Activated CD4-positive, alpha-beta T cell treated with anti-CD3 and anti-CD28 coated beads, Interleukin-2, amount 10 ng/mL, durations not matched to agents 24 days and 14 days (primary cell): ENCODE results near the gene ABI3BP. TPM values are rescaled to one million over a fixed set of nuclear protein-coding genes. Genes with fewer than 3 reads are reported as not detected.

Experiments
- DNase-seq: peaks from one replicate; pipeline ENCODE4 v3.0.0; 2022
- H3K27ac Mint-ChIP-seq: one replicate; pipeline ENCODE4 v1.8.0; 2022; ENCODE audit warnings: mild to moderate bottlenecking, mixed read lengths
- H3K27me3 Mint-ChIP-seq: one replicate; pipeline ENCODE4 v1.8.0; 2022; ENCODE audit warnings: mixed read lengths
- H3K36me3 Mint-ChIP-seq: one replicate; pipeline ENCODE4 v1.8.0; 2022; ENCODE audit warnings: low read depth, mild to moderate bottlenecking, mixed read lengths
- H3K4me1 Mint-ChIP-seq: one replicate; pipeline ENCODE4 v1.8.0; 2021; ENCODE audit warnings: mixed read lengths
- H3K4me3 Mint-ChIP-seq: one replicate; pipeline ENCODE4 v1.8.0; 2022; ENCODE audit warnings: mild to moderate bottlenecking, moderate library complexity, mixed read lengths
- H3K9me3 Mint-ChIP-seq: one replicate; pipeline ENCODE4 v1.8.0; 2021; ENCODE audit warnings: mixed read lengths
- intact Hi-C: fragments of 100-400 bp; cut with micrococcal nuclease; formaldehyde crosslinking; loops from one replicate; pipeline ENCODE4 v1.15.1; 2023
- total RNA-seq: library from RNA; stranded (reverse); gene quantifications from 2 replicates; pipeline ENCODE4 v1.2.3, GENCODE V29; 2022

ABI3BP gene
- total RNA-seq, 1 donor from 2014 or later: not detected

DNA sequence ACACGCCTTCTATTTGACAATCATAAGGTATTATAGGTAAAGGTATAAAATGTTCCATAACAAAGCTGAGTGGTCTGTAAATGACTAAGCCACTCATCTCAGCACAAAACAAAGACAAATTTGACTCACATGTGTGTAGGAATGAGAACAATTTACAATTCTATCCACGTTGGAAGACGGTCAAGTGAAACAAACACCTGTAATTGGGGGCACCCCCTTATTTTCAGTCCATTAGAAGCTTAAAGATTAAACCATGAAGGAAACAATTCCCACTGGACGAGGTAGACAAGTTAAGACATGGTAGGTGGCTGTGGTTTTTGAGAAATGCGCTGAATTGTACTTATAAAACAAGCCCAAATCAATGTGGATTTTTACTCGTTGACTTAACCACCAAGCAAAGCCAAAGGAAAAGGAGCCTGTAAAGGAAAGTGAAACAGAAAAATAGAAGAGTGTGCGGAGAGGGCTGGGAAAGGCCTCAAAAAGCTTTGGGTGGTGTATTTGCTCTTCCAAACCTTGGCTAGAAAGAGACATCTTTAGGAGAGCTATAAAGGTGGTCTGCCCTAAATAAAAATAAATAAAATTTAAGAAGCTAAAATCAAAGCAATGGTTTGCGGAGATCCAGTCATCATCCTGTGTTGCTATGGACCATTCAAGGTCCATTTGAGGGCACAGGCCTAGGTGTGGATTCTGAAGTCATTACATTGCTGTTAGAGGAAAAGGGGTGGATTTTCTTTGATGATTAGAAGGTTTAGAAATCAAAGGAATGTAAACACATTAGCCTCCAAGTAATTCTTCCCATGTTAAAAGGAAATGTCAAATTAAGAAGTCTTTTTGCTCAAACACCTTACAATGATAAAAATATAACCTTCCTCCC lies 148.9 kb downstream of the ABI3BP start:
- intact Hi-C loops: no loop called here
- Mint-ChIP-seq H3K27me3 (peaks cover 12% of the 10 kb centered on the region), H3K9me3 (no peaks in the 10 kb centered on the region), H3K4me1 (no peaks in the 10 kb centered on the region), H3K27ac (no peak overlapping the region), H3K36me3 (no peaks in the 10 kb centered on the region), H3K4me3 (no peak overlapping the region)
- DNase-seq: no peak

DNA sequence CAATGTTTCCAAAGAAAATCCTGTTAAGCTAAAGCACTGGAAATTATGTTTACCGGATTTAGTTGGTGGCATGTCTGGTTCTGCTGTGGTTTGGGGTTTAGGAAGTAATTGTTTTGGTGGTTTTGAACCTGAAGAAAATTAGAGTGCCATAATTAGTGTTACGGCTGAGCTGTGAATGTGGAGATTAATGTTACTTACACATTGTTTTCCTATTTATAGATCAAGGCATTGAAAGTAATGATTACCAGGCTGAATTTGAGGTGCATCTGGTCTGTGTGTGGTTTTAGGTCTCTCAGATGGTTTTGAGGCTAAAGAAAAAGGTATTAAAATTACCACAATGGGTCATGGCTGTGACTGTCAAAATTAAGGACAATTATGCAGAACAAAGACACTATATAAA lies 155.1 kb downstream of the ABI3BP start:
- Mint-ChIP-seq H3K4me1 (peaks cover 3% of the 10 kb centered on the region), H3K27ac (no peak overlapping the region), H3K36me3 (no peaks in the 10 kb centered on the region), H3K9me3 (no peaks in the 10 kb centered on the region), H3K27me3 (peaks cover 18% of the 10 kb centered on the region), H3K4me3 (no peak overlapping the region)
- DNase-seq: no peak
- intact Hi-C loops: no loop called here

DNA sequence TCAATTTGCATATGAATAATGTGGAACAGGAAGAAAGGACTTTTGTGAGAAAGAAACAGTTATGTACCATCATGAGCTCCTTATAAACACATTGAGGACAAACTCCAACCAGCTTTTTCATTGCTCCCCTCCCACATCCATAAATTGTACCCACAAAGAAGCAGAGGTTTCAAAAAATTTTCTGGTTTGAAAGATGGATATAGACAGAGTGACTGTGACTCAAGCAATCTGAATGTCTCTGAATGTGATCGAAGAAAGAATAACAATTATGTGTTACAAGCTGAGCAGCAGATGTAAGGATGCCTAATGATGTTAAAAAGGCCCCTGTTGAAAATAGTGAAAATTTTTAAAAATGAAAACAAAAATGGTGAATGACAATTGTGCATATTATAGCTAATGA lies 156.6 kb downstream of the ABI3BP start:
- intact Hi-C loops: no loop called here
- Mint-ChIP-seq H3K36me3 (no peaks in the 10 kb centered on the region), H3K4me1 (peaks cover 3% of the 10 kb centered on the region), H3K27me3 (peaks cover 18% of the 10 kb centered on the region), H3K4me3 (no peak overlapping the region), H3K27ac (no peak overlapping the region), H3K9me3 (no peaks in the 10 kb centered on the region)
- no peak for DNase-seq

DNA sequence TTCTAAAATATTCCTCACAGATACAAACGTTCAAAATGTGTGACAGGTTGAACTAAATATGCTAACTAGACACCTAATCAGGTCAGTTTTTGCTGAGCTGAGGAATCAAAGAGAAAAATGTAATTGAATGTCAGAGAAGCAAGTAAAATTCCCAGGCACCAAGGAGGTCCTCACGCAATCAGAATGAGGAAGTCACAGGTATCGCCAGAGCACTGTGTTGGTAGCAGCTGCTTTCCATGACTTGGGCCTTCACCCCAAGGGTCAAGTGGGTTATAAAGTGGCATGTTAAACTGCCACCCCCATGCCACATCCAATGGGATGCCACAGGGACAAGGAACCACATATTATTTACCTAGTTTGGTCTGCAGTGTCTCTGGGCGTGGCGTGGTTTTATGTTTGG lies 158.9 kb downstream of the ABI3BP start:
- intact Hi-C loops: no loop called here
- H3K36me3 Mint-ChIP-seq: no peaks in the 10 kb centered on the region
- H3K4me1 Mint-ChIP-seq: peaks cover 3% of the 10 kb centered on the region
- DNase-seq: no peak
- peaks cover 15% of the 10 kb centered on the region for H3K27me3 Mint-ChIP-seq
- H3K9me3 Mint-ChIP-seq: no peaks in the 10 kb centered on the region
- no peak overlapping the region for H3K4me3 Mint-ChIP-seq
- no peak overlapping the region for H3K27ac Mint-ChIP-seq

DNA sequence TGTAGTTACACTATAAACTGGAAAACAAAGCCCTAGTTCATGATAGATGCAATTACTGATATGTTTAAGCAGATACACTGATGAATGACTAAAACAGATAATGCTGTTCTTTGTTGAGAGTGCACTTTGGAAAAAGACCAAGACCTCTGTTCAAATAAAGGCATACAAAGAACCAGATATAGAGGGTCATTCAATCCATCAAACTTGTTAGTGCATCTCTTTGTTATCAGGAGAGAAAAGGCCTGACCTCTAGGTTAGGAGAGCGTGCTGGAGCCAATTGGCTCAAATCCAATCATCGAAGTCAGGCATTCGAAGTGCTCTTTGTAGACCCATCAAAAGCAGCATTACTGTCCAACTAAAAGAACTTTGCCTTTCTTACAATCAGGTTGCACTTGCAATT lies 159.7 kb downstream of the ABI3BP start:
- no peak overlapping the region for H3K4me3 Mint-ChIP-seq
- H3K27ac Mint-ChIP-seq: no peak overlapping the region
- intact Hi-C loops: no loop called here
- DNase-seq: no peak
- H3K36me3 Mint-ChIP-seq: no peaks in the 10 kb centered on the region
- peaks cover 3% of the 10 kb centered on the region for H3K4me1 Mint-ChIP-seq
- no peaks in the 10 kb centered on the region for H3K9me3 Mint-ChIP-seq
- peaks cover 13% of the 10 kb centered on the region for H3K27me3 Mint-ChIP-seq

DNA sequence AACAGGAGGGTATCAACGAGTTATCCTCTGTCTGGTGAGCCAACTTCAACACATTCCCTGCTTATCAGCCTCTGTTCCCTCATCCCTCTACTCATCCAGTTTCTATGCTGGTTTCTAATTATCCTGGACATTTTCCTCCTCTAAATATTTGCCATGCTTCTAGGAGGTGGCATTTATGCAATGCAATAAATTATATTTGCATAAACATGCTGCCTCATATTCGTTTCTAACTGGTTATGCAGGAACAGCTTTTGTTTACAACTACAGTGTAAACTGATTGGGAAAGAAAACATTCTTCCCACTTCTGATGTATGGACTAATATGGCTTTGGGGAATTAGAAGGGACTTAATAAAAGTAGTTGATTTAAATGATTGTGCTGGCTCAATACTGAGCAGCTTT lies 161.6 kb downstream of the ABI3BP start:
- no peak overlapping the region for H3K4me3 Mint-ChIP-seq
- DNase-seq: no peak
- no peaks in the 10 kb centered on the region for H3K9me3 Mint-ChIP-seq
- H3K4me1 Mint-ChIP-seq: no peaks in the 10 kb centered on the region
- no peaks in the 10 kb centered on the region for H3K36me3 Mint-ChIP-seq
- H3K27me3 Mint-ChIP-seq: peaks cover 9% of the 10 kb centered on the region
- H3K27ac Mint-ChIP-seq: no peak overlapping the region
- intact Hi-C loops: no loop called here

GRCh38 chr3:100830931-100831330 lies 162.3 kb downstream of the ABI3BP start:
- no peaks in the 10 kb centered on the region for H3K36me3 Mint-ChIP-seq
- no peaks in the 10 kb centered on the region for H3K9me3 Mint-ChIP-seq
- peaks cover 11% of the 10 kb centered on the region for H3K27me3 Mint-ChIP-seq
- intact Hi-C loops: no loop called here
- no peak for DNase-seq
- H3K4me1 Mint-ChIP-seq: no peaks in the 10 kb centered on the region
- H3K27ac Mint-ChIP-seq: no peak overlapping the region
- no peak overlapping the region for H3K4me3 Mint-ChIP-seq

- intact Hi-C loops: no loop called here
Measured at GRCh38 chr3:100825574-100825973, 167.6 kb downstream of the ABI3BP start.

DNA sequence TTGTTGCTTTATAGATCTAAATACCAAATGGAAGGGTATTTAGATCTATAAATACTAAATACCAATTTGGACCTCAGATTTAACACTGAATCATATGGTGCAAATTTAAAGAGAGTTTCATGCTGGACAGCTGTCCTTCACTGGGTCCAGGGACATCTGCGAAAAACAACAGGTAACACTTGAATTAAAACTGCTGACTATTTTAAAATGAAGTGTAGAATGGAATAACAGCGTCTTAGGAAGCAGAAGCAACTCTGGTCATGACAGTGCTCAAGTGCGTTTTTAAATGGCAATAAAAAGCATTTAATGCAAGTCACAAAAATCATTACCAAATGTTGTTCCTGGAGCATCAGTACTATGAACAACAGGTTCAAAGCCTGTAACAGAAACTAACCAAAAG lies 177.6 kb downstream of the ABI3BP start:
- Mint-ChIP-seq H3K4me1 (no peaks in the 10 kb centered on the region), H3K4me3 (no peak overlapping the region), H3K27ac (no peak overlapping the region), H3K9me3 (no peaks in the 10 kb centered on the region), H3K27me3 (peaks cover 26% of the 10 kb centered on the region), H3K36me3 (no peaks in the 10 kb centered on the region)
- DNase-seq: no peak
- intact Hi-C loops: no loop called here

More at GRCh38 chr3:100825574-100825973, 167.6 kb downstream of the ABI3BP start:
- Mint-ChIP-seq H3K4me1 (no peaks in the 10 kb centered on the region), H3K36me3 (no peaks in the 10 kb centered on the region), H3K9me3 (no peaks in the 10 kb centered on the region), H3K4me3 (no peak overlapping the region), H3K27me3 (peaks cover 7% of the 10 kb centered on the region), H3K27ac (no peak overlapping the region)
- DNase-seq: no peak

GRCh38 chr3:100813828-100814227 lies 179.4 kb downstream of the ABI3BP start:
- no peak overlapping the region for H3K4me3 Mint-ChIP-seq
- intact Hi-C loops: no loop called here
- H3K27ac Mint-ChIP-seq: no peak overlapping the region
- no peaks in the 10 kb centered on the region for H3K4me1 Mint-ChIP-seq
- no peaks in the 10 kb centered on the region for H3K9me3 Mint-ChIP-seq
- H3K36me3 Mint-ChIP-seq: no peaks in the 10 kb centered on the region
- peaks cover 33% of the 10 kb centered on the region for H3K27me3 Mint-ChIP-seq
- no peak for DNase-seq

- no peak for DNase-seq
- Mint-ChIP-seq H3K9me3 (no peaks in the 10 kb centered on the region), H3K4me3 (no peak overlapping the region), H3K27me3 (peaks cover 30% of the 10 kb centered on the region), H3K36me3 (no peaks in the 10 kb centered on the region), H3K27ac (no peak overlapping the region), H3K4me1 (no peaks in the 10 kb centered on the region)
- intact Hi-C loops: no loop called here
Measured at GRCh38 chr3:100811779-100812507, 181.3 kb downstream of the ABI3BP start.

GRCh38 chr3:100810671-100811070 lies 182.6 kb downstream of the ABI3BP start:
- no peaks in the 10 kb centered on the region for H3K9me3 Mint-ChIP-seq
- H3K27me3 Mint-ChIP-seq: peaks cover 24% of the 10 kb centered on the region
- DNase-seq: no peak
- H3K4me1 Mint-ChIP-seq: no peaks in the 10 kb centered on the region
- H3K27ac Mint-ChIP-seq: no peak overlapping the region
- intact Hi-C loops: no loop called here
- H3K4me3 Mint-ChIP-seq: no peak overlapping the region
- H3K36me3 Mint-ChIP-seq: no peaks in the 10 kb centered on the region

- Mint-ChIP-seq H3K27me3 (peaks cover 23% of the 10 kb centered on the region), H3K4me1 (no peaks in the 10 kb centered on the region), H3K4me3 (no peak overlapping the region), H3K9me3 (no peaks in the 10 kb centered on the region), H3K27ac (no peak overlapping the region), H3K36me3 (no peaks in the 10 kb centered on the region)
- no peak for DNase-seq
- intact Hi-C loops: no loop called here
Measured at GRCh38 chr3:100804631-100805030, 188.6 kb downstream of the ABI3BP start.

DNA sequence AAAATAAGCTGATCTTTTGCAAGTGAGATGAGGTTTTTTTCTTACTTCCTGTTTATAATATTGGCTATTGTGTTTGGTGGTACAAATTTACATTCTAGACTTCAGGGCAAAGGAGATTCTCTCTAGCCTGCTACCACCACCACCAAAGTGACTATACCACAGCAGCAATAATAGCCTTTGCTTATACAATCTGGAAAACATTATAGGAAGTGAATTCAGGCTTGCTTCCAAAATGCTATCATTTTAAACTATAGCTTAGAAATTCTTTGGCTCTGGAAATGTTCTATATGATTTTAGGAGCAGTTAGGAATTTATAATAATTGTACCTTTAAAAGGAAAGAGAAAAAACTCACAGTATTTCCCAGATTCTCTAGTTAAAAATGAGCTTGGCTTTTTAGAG lies 189.5 kb downstream of the ABI3BP start:
- no peaks in the 10 kb centered on the region for H3K4me1 Mint-ChIP-seq
- H3K9me3 Mint-ChIP-seq: no peaks in the 10 kb centered on the region
- H3K27ac Mint-ChIP-seq: no peak overlapping the region
- DNase-seq: no peak
- no peaks in the 10 kb centered on the region for H3K36me3 Mint-ChIP-seq
- H3K4me3 Mint-ChIP-seq: no peak overlapping the region
- intact Hi-C loops: no loop called here
- H3K27me3 Mint-ChIP-seq: peaks cover 20% of the 10 kb centered on the region
